ENCODE measurements around the gene CRYBB1. TPM values are rescaled to one million over a fixed set of nuclear protein-coding genes. Genes with fewer than 3 reads are reported as not detected.

Gene CRYBB1
- total RNA-seq, 1 experiment from 2014 or later = not detected

DNA sequence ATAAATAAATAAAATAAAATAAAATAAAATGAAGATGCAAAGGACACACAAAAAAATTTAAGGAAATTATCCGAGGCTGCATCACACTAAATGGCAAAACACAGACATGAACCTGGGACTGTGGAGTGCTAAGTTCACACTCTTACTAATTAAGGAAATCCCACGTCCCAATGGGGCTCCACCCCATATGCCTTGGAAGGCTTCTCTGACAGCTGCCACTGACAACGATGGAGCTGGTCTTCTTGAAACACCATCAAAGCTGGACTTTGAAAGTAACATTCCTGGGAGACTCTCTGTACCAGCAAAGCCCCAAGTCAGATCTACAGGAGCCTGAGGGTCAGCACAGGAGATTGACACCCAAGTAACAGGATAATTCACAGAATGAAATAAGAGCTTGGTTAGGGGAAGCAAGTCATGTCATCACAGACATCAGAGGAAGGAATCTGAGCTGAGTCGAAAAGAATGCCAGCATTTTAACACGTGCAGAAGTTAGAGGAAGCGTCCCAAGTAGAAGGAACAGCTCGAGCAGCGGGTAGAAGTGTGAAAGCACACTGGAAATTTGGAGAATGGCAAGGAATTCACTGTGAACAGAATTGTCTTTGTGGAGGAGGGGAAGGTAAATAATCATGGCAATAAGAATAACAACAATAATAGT is 41.7 kb downstream of the CRYBB1 start:
- Histone ChIP-seq H3K9me3 (ENCODE audit: low read length) (no peaks in the 10 kb centered on the region), H4K20me1 (ENCODE audit: low read length) (no peaks in the 10 kb centered on the region), H3K27ac (ENCODE audit: low read length) (no peak overlapping the region), H3K4me2 (ENCODE audit: low read length) (no peak overlapping the region), H3K79me2 (ENCODE audit: low read length) (no peaks in the 10 kb centered on the region), H2AFZ (ENCODE audit: low read length) (no peak overlapping the region), H3K36me3 (ENCODE audit: low read depth, low read length) (no peaks in the 10 kb centered on the region), H3K4me3 (ENCODE audit: low read length) (no peak overlapping the region), H3K9me2 (replicated peaks; ENCODE audit: low read length) (no peaks in the 10 kb centered on the region), H3K9ac (ENCODE audit: low read length) (no peak overlapping the region), H3F3A (ENCODE audit: low read length, unreplicated experiment) (no peaks in the 10 kb centered on the region), H3K4me1 (ENCODE audit: insufficient read depth, low read length) (no peaks in the 10 kb centered on the region), H3K27me3 (ENCODE audit: low read length) (no peaks in the 10 kb centered on the region)
- ChIA-PET CTCF (no interaction called here), POLR2A (ENCODE audit: unreplicated experiment) (no interaction called here)
- BruUV-seq (replicated peaks) = no TSS peak
- ATAC-seq = no peak
- TF ChIP-seq EZH2 (IDR thresholded peaks at IDR 0.05; ENCODE audit: low read length, unreplicated experiment) (no peak), CTCF (conservative IDR thresholded peaks at IDR 0.05; ENCODE audit: low read depth, low read length) (no peak), EZH2phosphoT487 (IDR thresholded peaks at IDR 0.05; ENCODE audit: borderline replicate concordance, low read length) (no peak)
- DNase-seq = no peak
- intact Hi-C loops (cut with micrococcal nuclease) = no loop called here

GRCh38 chr22:26574001-26574723 is 43.7 kb downstream of the CRYBB1 start:
- no peak for ATAC-seq
- Histone ChIP-seq H3K79me2 (ENCODE audit: low read length) (no peaks in the 10 kb centered on the region), H2AFZ (ENCODE audit: low read length) (no peak overlapping the region), H3K9me2 (replicated peaks; ENCODE audit: low read length) (no peaks in the 10 kb centered on the region), H3K27me3 (ENCODE audit: low read length) (no peaks in the 10 kb centered on the region), H3K4me2 (ENCODE audit: low read length) (no peak overlapping the region), H3K9ac (ENCODE audit: low read length) (no peak overlapping the region), H3K9me3 (ENCODE audit: low read length) (no peaks in the 10 kb centered on the region), H3K36me3 (ENCODE audit: low read depth, low read length) (no peaks in the 10 kb centered on the region), H3F3A (ENCODE audit: low read length, unreplicated experiment) (no peaks in the 10 kb centered on the region), H3K27ac (ENCODE audit: low read length) (no peak overlapping the region), H3K4me3 (ENCODE audit: low read length) (no peak overlapping the region), H4K20me1 (ENCODE audit: low read length) (no peaks in the 10 kb centered on the region), H3K4me1 (ENCODE audit: insufficient read depth, low read length) (no peaks in the 10 kb centered on the region)
- intact Hi-C loops (cut with micrococcal nuclease) = no loop called here
- TF ChIP-seq CTCF (conservative IDR thresholded peaks at IDR 0.05; ENCODE audit: low read depth, low read length) (no peak), EZH2phosphoT487 (IDR thresholded peaks at IDR 0.05; ENCODE audit: borderline replicate concordance, low read length) (no peak), EZH2 (IDR thresholded peaks at IDR 0.05; ENCODE audit: low read length, unreplicated experiment) (no peak)
- no peak for DNase-seq
- CTCF ChIA-PET = no interaction called here
- BruUV-seq (replicated peaks) = no TSS peak
- POLR2A ChIA-PET (ENCODE audit: unreplicated experiment) = no interaction called here

- no peak overlapping the region for H2AFZ ChIP-seq (ENCODE audit: low read length)
- ChIA-PET CTCF (no interaction called here), POLR2A (ENCODE audit: unreplicated experiment) (no interaction called here)
- no peak overlapping the region for H3K27ac ChIP-seq (ENCODE audit: low read length)
- no peak overlapping the region for H3K9ac ChIP-seq (ENCODE audit: low read length)
- DNase-seq (no peak), ATAC-seq (no peak)
- H3K27me3 ChIP-seq (ENCODE audit: low read length) = no peaks in the 10 kb centered on the region
- H4K20me1 ChIP-seq (ENCODE audit: low read length) = no peaks in the 10 kb centered on the region
- no peaks in the 10 kb centered on the region for H3K79me2 ChIP-seq (ENCODE audit: low read length)
- H3K9me2 ChIP-seq (replicated peaks; ENCODE audit: low read length) = no peaks in the 10 kb centered on the region
- BruUV-seq (replicated peaks) = no TSS peak
- intact Hi-C loops (cut with micrococcal nuclease) = no loop called here
- no peak overlapping the region for H3K4me3 ChIP-seq (ENCODE audit: low read length)
- H3K36me3 ChIP-seq (ENCODE audit: low read depth, low read length) = no peaks in the 10 kb centered on the region
- TF ChIP-seq CTCF (conservative IDR thresholded peaks at IDR 0.05; ENCODE audit: low read depth, low read length) = no peak
- no peak for TF ChIP-seq EZH2phosphoT487 (IDR thresholded peaks at IDR 0.05; ENCODE audit: borderline replicate concordance, low read length)
- TF ChIP-seq EZH2 (IDR thresholded peaks at IDR 0.05; ENCODE audit: low read length, unreplicated experiment) = no peak
- no peaks in the 10 kb centered on the region for H3K9me3 ChIP-seq (ENCODE audit: low read length)
- no peaks in the 10 kb centered on the region for H3K4me1 ChIP-seq (ENCODE audit: insufficient read depth, low read length)
- H3K4me2 ChIP-seq (ENCODE audit: low read length) = no peak overlapping the region
- H3F3A ChIP-seq (ENCODE audit: low read length, unreplicated experiment) = no peaks in the 10 kb centered on the region
These were observed 44.7 kb downstream of the CRYBB1 start for GRCh38 chr22:26573026-26573662.

All from PC-3 (cell line).